BLaER1 treated with 17β-estradiol and CSF1 and Interleukin-3, amounts not matched to agents 10 nM and 100 nM (cell line): ENCODE data around the gene UACA.

Experiments
- H3K27ac ChIP-seq, 11 experiments: shearing (Covaris generic); formaldehyde crosslinking; 2 replicates each; pipeline ENCODE4 v1.8.1; 2022
- H3K27me3 ChIP-seq, 11 experiments: shearing (Covaris generic); formaldehyde crosslinking; 2 replicates each; pipeline ENCODE4 v1.8.1; 2022
- H3K36me3 ChIP-seq, 11 experiments: shearing (Covaris generic); formaldehyde crosslinking; 2 replicates each; pipeline ENCODE4 v1.8.1; 2022
- H3K4me1 ChIP-seq, 10 experiments: shearing (Covaris generic); formaldehyde crosslinking; 2 replicates each; pipeline ENCODE4 v1.8.1; 2022
- H3K4me2 ChIP-seq, 11 experiments: shearing (Covaris generic); formaldehyde crosslinking; 2 replicates each; pipeline ENCODE4 v1.8.1; 2022
- H3K4me3 ChIP-seq, 10 experiments: shearing (Covaris generic); formaldehyde crosslinking; 2 replicates each; pipeline ENCODE4 v1.8.1; 2022
- H3K9ac ChIP-seq, 11 experiments: shearing (Covaris generic); formaldehyde crosslinking; 2 replicates each; pipeline ENCODE4 v1.8.1; 2022
- H3K9me3 ChIP-seq, 11 experiments: shearing (Covaris generic); formaldehyde crosslinking; replicated peaks in 1 of 11; 2 replicates each; pipeline ENCODE4 v1.8.1; 2022
- H4K20me1 ChIP-seq, 11 experiments: shearing (Covaris generic); formaldehyde crosslinking; 2 replicates each; pipeline ENCODE4 v1.8.1; 2022
- Cebpa-rat ChIP-seq, 11 experiments: shearing (Covaris generic); IDR thresholded peaks; 2 replicates each; pipeline ENCODE4 v1.8.1; 2022

UACA gene

GRCh38 chr15:70650567-70651302 is 112.6 kb downstream of the UACA start:
- Histone ChIP-seq H3K4me2 (no peak overlapping the region), H3K27me3 (no peaks in the 10 kb centered on the region), H3K4me3 (no peak overlapping the region), H3K4me1 (no peaks in the 10 kb centered on the region), H3K9me3 (no peaks in the 10 kb centered on the region), H3K9ac (no peak overlapping the region), H3K36me3 (no peaks in the 10 kb centered on the region), H3K27ac (no peak overlapping the region), H4K20me1 (no peaks in the 10 kb centered on the region)
- no peak for TF ChIP-seq Cebpa-rat (IDR thresholded peaks at IDR 0.05)

GRCh38 chr15:70647396-70647795 is 116.0 kb downstream of the UACA start:
- no peak overlapping the region for H3K27ac ChIP-seq
- H3K9me3 ChIP-seq = no peaks in the 10 kb centered on the region
- H3K4me1 ChIP-seq = no peaks in the 10 kb centered on the region
- H3K36me3 ChIP-seq = no peaks in the 10 kb centered on the region
- TF ChIP-seq Cebpa-rat (IDR thresholded peaks at IDR 0.05) = no peak
- no peaks in the 10 kb centered on the region for H3K27me3 ChIP-seq
- no peak overlapping the region for H3K4me2 ChIP-seq
- H4K20me1 ChIP-seq = no peaks in the 10 kb centered on the region
- H3K4me3 ChIP-seq = no peak overlapping the region
- H3K9ac ChIP-seq = no peak overlapping the region

- Histone ChIP-seq H3K9ac (no peak overlapping the region), H3K9me3 (no peaks in the 10 kb centered on the region), H4K20me1 (no peaks in the 10 kb centered on the region), H3K27ac (no peak overlapping the region), H3K4me1 (no peaks in the 10 kb centered on the region), H3K4me2 (no peak overlapping the region), H3K36me3 (no peaks in the 10 kb centered on the region), H3K27me3 (no peaks in the 10 kb centered on the region), H3K4me3 (no peak overlapping the region)
- TF ChIP-seq Cebpa-rat (IDR thresholded peaks at IDR 0.05) = no peak
These were observed 117.2 kb downstream of the UACA start for GRCh38 chr15:70646169-70646568.

GRCh38 chr15:70643783-70644125 is 119.6 kb downstream of the UACA start:
- H3K4me1 ChIP-seq = no peaks in the 10 kb centered on the region
- H3K9ac ChIP-seq = no peak overlapping the region
- no peaks in the 10 kb centered on the region for H3K36me3 ChIP-seq
- H3K27ac ChIP-seq = no peak overlapping the region
- H3K27me3 ChIP-seq = no peaks in the 10 kb centered on the region
- H3K9me3 ChIP-seq = no peaks in the 10 kb centered on the region
- H3K4me3 ChIP-seq = no peak overlapping the region
- TF ChIP-seq Cebpa-rat (IDR thresholded peaks at IDR 0.05) = no peak
- H3K4me2 ChIP-seq = no peak overlapping the region
- no peaks in the 10 kb centered on the region for H4K20me1 ChIP-seq

GRCh38 chr15:70643106-70643782 is 120.1 kb downstream of the UACA start:
- H3K27me3 ChIP-seq = no peaks in the 10 kb centered on the region
- no peaks in the 10 kb centered on the region for H4K20me1 ChIP-seq
- no peak overlapping the region for H3K4me2 ChIP-seq
- no peak for TF ChIP-seq Cebpa-rat (IDR thresholded peaks at IDR 0.05)
- H3K9me3 ChIP-seq = no peaks in the 10 kb centered on the region
- H3K4me1 ChIP-seq = no peaks in the 10 kb centered on the region
- no peak overlapping the region for H3K9ac ChIP-seq
- H3K4me3 ChIP-seq = no peak overlapping the region
- no peak overlapping the region for H3K27ac ChIP-seq
- no peaks in the 10 kb centered on the region for H3K36me3 ChIP-seq

GRCh38 chr15:70636540-70637165 is 126.7 kb downstream of the UACA start:
- H3K9ac ChIP-seq = no peak overlapping the region
- no peak overlapping the region for H3K4me3 ChIP-seq
- H3K27ac ChIP-seq = no peak overlapping the region
- H3K4me1 ChIP-seq = peaks cover 15 to 22% (median 19%) of the 10 kb centered on the region in 10 experiments; a peak in 19 of 20 replicates
- H3K27me3 ChIP-seq = no peaks in the 10 kb centered on the region
- 0 out of 22 replicates have a peak overlapping the region, but pooled peaks of 1 of the 11 experiments have one; percentile 14 for H3K4me2 ChIP-seq
- no peak for TF ChIP-seq Cebpa-rat (IDR thresholded peaks at IDR 0.05)
- H3K36me3 ChIP-seq = no peaks in the 10 kb centered on the region
- H3K9me3 ChIP-seq = no peaks in the 10 kb centered on the region
- no peaks in the 10 kb centered on the region for H4K20me1 ChIP-seq

GRCh38 chr15:70635895-70636294 is 127.5 kb downstream of the UACA start:
- TF ChIP-seq Cebpa-rat (IDR thresholded peaks at IDR 0.05) = no peak
- Histone ChIP-seq H3K9me3 (no peaks in the 10 kb centered on the region), H3K27ac (no peak overlapping the region), H3K36me3 (no peaks in the 10 kb centered on the region), H3K4me2 (no peak overlapping the region), H3K4me1 (peaks cover 16 to 24% (median 21%) of the 10 kb centered on the region in 10 experiments; a peak in 19 of 20 replicates), H4K20me1 (no peaks in the 10 kb centered on the region), H3K27me3 (no peaks in the 10 kb centered on the region), H3K4me3 (no peak overlapping the region), H3K9ac (no peak overlapping the region)

- Histone ChIP-seq H4K20me1 (no peaks in the 10 kb centered on the region), H3K27ac (no peak overlapping the region), H3K9ac (no peak overlapping the region), H3K27me3 (no peaks in the 10 kb centered on the region; a peak in 1 of 22 replicates), H3K4me2 (peak overlapping the region in 2 of 11 experiments; percentile 59 to 66; a peak in 4 of 22 replicates), H3K4me1 (peaks cover 16 to 24% (median 21%) of the 10 kb centered on the region in 10 experiments; a peak in 19 of 20 replicates), H3K36me3 (no peaks in the 10 kb centered on the region), H3K4me3 (no peak overlapping the region), H3K9me3 (no peaks in the 10 kb centered on the region)
- no peak for TF ChIP-seq Cebpa-rat (IDR thresholded peaks at IDR 0.05)
These were observed 129.4 kb downstream of the UACA start for GRCh38 chr15:70633991-70634390.

- H3K9ac ChIP-seq = no peak overlapping the region
- H3K27ac ChIP-seq = no peak overlapping the region
These were observed 130.1 kb downstream of the UACA start for GRCh38 chr15:70633103-70633831.

More at GRCh38 chr15:70633103-70633831, 130.1 kb downstream of the UACA start:
- Histone ChIP-seq H3K36me3 (no peaks in the 10 kb centered on the region), H3K27me3 (no peaks in the 10 kb centered on the region; a peak in 1 of 22 replicates), H3K4me2 (peak overlapping the region in 10 of 11 experiments; percentile 26 to 66 (median 42); a peak in 17 of 22 replicates), H3K4me3 (no peak overlapping the region), H4K20me1 (no peaks in the 10 kb centered on the region), H3K4me1 (peaks cover 20 to 29% (median 24%) of the 10 kb centered on the region in 10 experiments), H3K9me3 (no peaks in the 10 kb centered on the region)
- no peak for TF ChIP-seq Cebpa-rat (IDR thresholded peaks at IDR 0.05)
